ENCODE results near the gene METRN.

DNA sequence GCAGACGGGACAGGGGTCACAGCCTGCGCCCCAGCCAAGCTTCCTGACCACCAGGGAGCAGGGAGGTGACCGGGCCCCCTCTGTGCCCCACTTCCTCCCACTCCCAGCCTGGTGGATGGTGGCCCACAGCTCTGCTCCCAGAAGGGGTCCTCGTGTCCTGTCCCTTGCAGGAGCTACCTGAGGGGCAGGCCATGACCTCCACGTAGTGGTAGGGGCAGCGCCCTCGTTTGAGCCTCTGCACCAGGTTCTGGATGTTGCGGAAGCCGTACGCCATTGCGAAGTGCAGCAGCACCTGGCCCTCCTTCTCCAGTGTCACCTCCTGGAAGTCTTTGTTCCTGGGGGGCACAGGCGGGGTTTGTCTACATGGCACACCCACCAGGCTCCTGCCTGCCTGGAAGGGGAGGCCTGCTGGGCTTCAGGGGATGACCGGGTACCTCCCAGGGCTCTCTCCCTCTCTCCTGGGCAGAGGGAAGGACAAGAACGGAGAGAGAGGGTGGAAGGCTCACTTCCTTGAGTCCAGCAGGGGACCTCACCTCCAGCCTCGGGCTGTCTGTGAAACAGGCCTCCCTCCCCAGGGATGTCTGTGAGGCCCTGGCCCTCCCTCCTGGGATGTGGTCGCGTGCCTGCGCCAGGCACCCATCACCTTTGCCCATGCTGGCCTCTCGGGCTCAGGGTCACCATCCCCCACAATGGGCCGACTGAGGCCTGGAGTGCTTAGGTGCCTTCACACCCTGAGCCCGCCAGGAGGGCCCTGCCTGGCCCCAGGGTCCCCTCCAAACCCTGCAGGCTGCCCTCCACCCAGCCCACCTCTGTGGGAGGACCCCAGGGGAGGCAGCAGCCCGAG, 16.0 kb downstream of the METRN start:
- TF ChIP-seq, protein P1, sequence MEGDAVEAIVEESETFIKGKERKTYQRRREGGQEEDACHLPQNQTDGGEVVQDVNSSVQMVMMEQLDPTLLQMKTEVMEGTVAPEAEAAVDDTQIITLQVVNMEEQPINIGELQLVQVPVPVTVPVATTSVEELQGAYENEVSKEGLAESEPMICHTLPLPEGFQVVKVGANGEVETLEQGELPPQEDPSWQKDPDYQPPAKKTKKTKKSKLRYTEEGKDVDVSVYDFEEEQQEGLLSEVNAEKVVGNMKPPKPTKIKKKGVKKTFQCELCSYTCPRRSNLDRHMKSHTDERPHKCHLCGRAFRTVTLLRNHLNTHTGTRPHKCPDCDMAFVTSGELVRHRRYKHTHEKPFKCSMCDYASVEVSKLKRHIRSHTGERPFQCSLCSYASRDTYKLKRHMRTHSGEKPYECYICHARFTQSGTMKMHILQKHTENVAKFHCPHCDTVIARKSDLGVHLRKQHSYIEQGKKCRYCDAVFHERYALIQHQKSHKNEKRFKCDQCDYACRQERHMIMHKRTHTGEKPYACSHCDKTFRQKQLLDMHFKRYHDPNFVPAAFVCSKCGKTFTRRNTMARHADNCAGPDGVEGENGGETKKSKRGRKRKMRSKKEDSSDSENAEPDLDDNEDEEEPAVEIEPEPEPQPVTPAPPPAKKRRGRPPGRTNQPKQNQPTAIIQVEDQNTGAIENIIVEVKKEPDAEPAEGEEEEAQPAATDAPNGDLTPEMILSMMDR (IDR thresholded peaks at IDR 0.05), result no peak
- TF ChIP-seq POLR2AphosphoS5 (IDR thresholded peaks at IDR 0.05), result no peak

Data from esophagus muscularis mucosa (tissue), 3 donors.